HTERT RPE-1 (cell line): ENCODE data around the gene BBS9.

Experiments
- in situ Hi-C: fragments of 300-500 bp; cut with MboI; formaldehyde crosslinking; loops from 4 replicates; pipeline ENCODE4 v1.14.3; 2020; ENCODE audit warnings: low sequenced_read_pairs

BBS9 gene

GRCh38 chr7:33636359-33636758 is 507.0 kb downstream of the BBS9 start:
- in situ Hi-C loops, result no loop called here

DNA sequence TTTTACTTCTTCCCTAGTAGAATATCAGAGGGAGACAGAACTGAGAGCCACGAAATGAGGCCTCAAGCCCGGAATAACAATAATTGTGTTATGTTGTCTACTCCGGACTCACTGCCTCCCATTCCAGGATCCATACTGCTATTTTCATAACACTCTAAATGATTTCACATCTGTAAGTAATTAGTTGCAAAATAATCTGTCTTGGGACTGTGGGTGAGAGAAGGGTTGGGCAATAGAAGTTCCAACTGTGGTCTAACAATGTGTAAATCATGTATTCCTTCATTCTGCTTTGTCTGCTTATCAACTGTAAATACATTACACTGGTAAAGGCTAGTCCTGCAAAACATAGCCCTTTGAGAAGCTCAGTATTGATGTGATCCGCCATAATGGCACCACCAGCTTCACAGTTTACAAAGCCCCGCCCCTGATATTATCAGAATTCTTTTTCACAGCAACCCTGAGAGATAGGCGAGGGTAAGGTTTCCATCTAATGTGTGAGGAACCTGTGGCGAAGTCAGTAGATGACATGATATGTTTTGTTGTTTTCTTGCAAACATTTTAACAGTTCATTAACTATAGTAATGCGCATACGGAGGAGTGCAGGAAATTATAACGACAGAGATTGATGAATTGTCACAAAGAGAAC is 510.3 kb downstream of the BBS9 start:
- in situ Hi-C loops, result no loop called here

DNA sequence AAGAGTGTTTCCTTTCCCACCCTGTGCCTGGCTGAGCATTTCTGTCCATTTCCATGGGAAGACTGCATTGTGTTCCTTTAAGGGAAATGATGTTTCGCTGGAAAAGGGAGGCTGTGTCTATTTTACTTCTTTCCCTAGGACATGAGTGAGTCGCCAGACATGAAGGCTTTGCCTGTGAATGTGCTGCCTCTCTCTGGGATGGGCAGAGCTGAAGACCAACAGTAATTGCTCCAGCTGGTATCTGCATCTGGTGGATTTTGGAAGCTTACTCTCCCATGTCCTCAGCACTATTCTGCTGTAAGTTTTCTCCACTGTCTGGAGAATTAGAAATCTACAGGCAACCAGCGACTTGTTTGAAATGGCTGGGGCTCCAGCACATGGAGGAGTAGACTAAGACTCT is 511.4 kb downstream of the BBS9 start:
- in situ Hi-C loops, result no loop called here

DNA sequence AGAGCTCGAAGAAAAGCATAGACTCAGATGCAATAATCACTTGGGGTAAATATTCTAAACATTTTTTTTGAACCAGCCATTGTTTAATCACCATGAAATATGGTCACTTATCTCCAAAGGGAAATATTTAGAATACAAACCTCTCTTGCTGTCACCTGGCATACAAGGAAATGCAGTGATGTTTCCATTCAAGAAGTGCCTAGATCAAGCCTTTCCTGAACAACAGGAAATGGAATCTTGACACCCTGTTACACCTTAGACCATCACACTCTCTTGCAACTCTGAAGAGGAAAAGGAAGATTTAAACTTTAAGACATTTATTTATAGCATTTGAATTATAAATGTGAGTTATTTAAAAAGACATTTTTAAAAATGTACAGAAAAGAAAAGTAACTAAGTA is 512.9 kb downstream of the BBS9 start:
- in situ Hi-C loops, result no loop called here

- in situ Hi-C loops, result no loop called here
These were observed 514.2 kb downstream of the BBS9 start for GRCh38 chr7:33643530-33643929.

DNA sequence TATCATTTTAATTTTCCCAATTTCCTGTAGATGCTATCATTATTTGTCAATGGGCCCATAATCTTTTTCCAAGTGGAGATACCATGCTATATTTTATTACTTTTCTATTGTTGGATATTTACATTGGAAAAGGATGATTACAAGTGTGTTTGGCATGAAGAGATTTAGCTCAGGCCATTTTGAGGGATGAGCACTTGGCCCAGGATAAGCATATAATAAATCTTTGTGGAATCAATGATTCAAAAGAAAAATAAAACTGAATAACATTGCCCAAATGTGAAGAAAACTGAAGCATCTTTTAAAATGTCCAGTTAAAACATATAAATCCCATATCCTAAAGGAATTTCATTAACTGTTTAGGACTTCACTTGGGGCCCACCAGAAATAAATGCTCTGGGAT is 515.1 kb downstream of the BBS9 start:
- in situ Hi-C loops, result no loop called here

GRCh38 chr7:33645104-33645503 is 515.7 kb downstream of the BBS9 start:
- in situ Hi-C loops, result no loop called here

- in situ Hi-C loops, result no loop called here
These were observed 516.8 kb downstream of the BBS9 start for GRCh38 chr7:33646166-33646565.

GRCh38 chr7:33646891-33647391 is 517.6 kb downstream of the BBS9 start:
- in situ Hi-C loops, result no loop called here

DNA sequence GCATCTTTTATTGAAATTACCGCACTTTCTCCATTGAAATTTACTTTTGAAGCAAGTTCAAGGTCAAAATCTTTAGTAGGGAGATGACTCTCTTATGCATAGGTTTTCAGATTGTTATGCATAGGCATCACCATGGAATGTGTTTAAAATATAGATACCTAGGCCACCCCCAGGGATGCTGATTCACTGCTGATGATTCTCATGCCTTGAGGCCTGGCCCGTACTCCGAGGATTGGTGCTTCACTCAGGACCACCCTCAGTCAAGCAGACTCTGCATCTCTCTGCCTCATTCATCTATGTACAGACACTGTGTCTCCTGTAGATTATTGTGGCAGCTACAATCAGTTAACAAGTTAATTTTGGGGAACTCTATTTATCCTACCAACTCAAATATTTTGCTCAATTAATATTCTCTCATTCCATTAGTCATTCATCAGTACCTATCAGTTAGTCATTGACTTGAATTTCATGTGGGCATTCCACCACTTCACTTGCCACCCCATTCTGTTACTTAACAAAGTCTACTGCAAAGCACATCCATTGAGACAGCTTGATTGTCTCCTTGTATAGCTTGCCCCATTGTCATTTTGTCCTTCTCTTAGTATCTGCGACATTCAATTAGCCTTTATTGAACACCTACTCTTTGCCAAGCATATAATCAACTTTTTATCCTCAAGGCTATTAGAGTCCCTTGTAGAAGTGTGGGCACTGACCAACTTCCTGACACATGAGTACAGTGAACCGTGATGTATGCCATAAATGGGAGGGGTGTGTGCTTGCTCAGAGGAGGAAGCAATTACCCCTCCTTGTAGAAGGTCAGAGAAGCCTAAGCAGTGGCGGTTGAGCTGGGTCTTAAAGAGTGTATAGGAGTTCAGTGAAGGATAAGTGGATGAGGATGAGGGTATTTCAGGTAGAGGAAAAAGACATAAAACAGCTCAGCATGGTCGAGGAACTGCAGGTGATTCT is 520.4 kb downstream of the BBS9 start:
- in situ Hi-C loops, result no loop called here

GRCh38 chr7:33650828-33651227 is 521.5 kb downstream of the BBS9 start:
- in situ Hi-C loops, result no loop called here

DNA sequence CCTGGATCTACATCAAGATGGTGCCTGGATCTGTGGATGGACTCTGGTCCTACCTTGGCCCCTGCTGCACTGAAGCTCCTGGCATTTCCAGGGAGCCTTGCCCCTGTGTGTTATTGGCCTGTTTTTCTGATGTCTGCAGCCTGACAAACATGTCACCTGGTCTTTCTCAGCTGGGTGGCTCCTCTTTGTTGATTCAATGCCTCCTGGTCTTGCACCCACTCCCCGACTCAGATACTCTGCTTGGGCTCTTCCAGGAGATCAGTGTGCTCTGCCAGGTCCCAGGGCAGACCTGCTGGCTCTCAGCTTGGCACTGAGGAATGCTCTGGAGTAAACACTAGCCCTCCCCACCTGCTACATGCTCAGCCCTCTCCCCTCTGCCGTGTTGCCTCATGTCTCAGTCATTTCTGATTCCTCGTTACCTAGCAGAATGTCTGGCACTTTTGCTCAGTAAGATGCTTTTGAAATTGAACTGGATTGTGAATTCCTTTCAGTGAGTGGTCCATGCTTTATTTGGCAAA is 522.7 kb downstream of the BBS9 start:
- in situ Hi-C loops, result no loop called here

DNA sequence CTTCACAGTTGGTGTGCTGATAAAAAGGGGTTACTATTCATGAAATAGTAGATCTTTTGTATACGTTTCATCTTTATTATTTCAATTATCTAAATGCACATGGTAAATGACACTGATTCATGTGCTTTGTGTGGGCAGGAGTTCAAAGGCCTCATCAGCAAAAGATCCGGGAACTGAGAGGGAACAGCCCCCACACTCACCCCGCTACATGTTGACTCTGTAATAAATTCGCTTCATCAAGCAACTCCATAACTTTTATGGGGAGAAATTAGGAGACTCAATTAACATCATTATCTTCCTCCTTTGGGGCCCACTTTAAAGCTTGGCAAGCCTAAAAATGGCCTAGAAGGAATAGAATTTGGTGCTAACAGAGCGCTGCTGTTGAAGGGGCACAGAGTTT is 525.3 kb downstream of the BBS9 start:
- in situ Hi-C loops, result no loop called here
